ENCODE measurements around the gene CACNA1C. TPM values are rescaled to one million over a fixed set of nuclear protein-coding genes. Genes with fewer than 3 reads are reported as not detected.

Gene CACNA1C
- total RNA-seq, 2 donors from 2014 or later: 4.4 to 10.1 TPM

GRCh38 chr12:2152134-2152533, 99.3 kb downstream of the CACNA1C start:
- DNase-seq (no peak), ATAC-seq (no peak)
- intact Hi-C loops (cut with DNase I, micrococcal nuclease): no loop called here

GRCh38 chr12:2154050-2154449, 101.3 kb downstream of the CACNA1C start:
- no peak for ATAC-seq

GRCh38 chr12:2154521-2154920, 101.7 kb downstream of the CACNA1C start:
- DNase-seq (no peak), ATAC-seq (no peak)
- intact Hi-C loops (cut with DNase I, micrococcal nuclease): no loop called here

More at GRCh38 chr12:2154050-2154449, 101.3 kb downstream of the CACNA1C start:
- intact Hi-C loops (cut with DNase I, micrococcal nuclease): no loop called here
- no peak for DNase-seq

GRCh38 chr12:2156333-2156732, 103.5 kb downstream of the CACNA1C start:
- intact Hi-C loops (cut with DNase I, micrococcal nuclease): no loop called here
- no peak for ATAC-seq
- no peak for DNase-seq

GRCh38 chr12:2160043-2160442, 107.3 kb downstream of the CACNA1C start:
- DNase-seq: no peak
- intact Hi-C loops (cut with DNase I, micrococcal nuclease): no loop called here
- ATAC-seq: peak; percentile 12

- ATAC-seq: peak; percentile 22
- DNase-seq: peak; percentile 46 to 79
- intact Hi-C loops (cut with DNase I, micrococcal nuclease): no loop called here
Observed at GRCh38 chr12:2161473-2161872, 108.7 kb downstream of the CACNA1C start.

GRCh38 chr12:2163177-2163941, 110.6 kb downstream of the CACNA1C start:
- DNase-seq: peak; percentile 94
- peak; percentile 93 for ATAC-seq
- intact Hi-C loops (cut with DNase I, micrococcal nuclease): no loop called here

GRCh38 chr12:2165021-2165420, 112.2 kb downstream of the CACNA1C start:
- no peak for DNase-seq
- intact Hi-C loops (cut with DNase I, micrococcal nuclease): no loop called here
- ATAC-seq: no peak

GRCh38 chr12:2165927-2166326, 113.1 kb downstream of the CACNA1C start:
- no peak for DNase-seq
- no peak for ATAC-seq
- intact Hi-C loops (cut with DNase I, micrococcal nuclease): no loop called here

GRCh38 chr12:2166696-2167095, 113.9 kb downstream of the CACNA1C start:
- no peak for DNase-seq
- no peak for ATAC-seq
- intact Hi-C loops (cut with DNase I, micrococcal nuclease): no loop called here

GRCh38 chr12:2167231-2167630, 114.4 kb downstream of the CACNA1C start:
- no peak for ATAC-seq
- no peak for DNase-seq
- intact Hi-C loops (cut with DNase I, micrococcal nuclease): no loop called here

- ATAC-seq (peak; percentile 98), DNase-seq (peak; percentile 76 to 91)
Observed at GRCh38 chr12:2168808-2169207, 116.0 kb downstream of the CACNA1C start.

GRCh38 chr12:2169489-2169888, 116.7 kb downstream of the CACNA1C start:
- no peak for DNase-seq
- no peak for ATAC-seq

More at GRCh38 chr12:2168808-2169207, 116.0 kb downstream of the CACNA1C start:
- intact Hi-C loops (cut with DNase I, micrococcal nuclease): no loop called here

GRCh38 chr12:2169940-2170339, 117.2 kb downstream of the CACNA1C start:
- ATAC-seq (no peak), DNase-seq (no peak)
- intact Hi-C loops (cut with DNase I, micrococcal nuclease): no loop called here

More at GRCh38 chr12:2169489-2169888, 116.7 kb downstream of the CACNA1C start:
- intact Hi-C loops (cut with DNase I, micrococcal nuclease): no loop called here

- ATAC-seq (no peak), DNase-seq (no peak)
- intact Hi-C loops (cut with DNase I, micrococcal nuclease): no loop called here
Observed at GRCh38 chr12:2170376-2170775, 117.6 kb downstream of the CACNA1C start.

- no peak for DNase-seq
- ATAC-seq: no peak
- intact Hi-C loops (cut with DNase I, micrococcal nuclease): no loop called here
Observed at GRCh38 chr12:2171672-2172426, 119.1 kb downstream of the CACNA1C start.

GRCh38 chr12:2172491-2173214, 119.9 kb downstream of the CACNA1C start:
- DNase-seq: no peak
- no peak for ATAC-seq
- intact Hi-C loops (cut with DNase I, micrococcal nuclease): no loop called here

- no peak for DNase-seq
- intact Hi-C loops (cut with DNase I, micrococcal nuclease): no loop called here
- ATAC-seq: no peak
Observed at GRCh38 chr12:2173971-2174370, 121.2 kb downstream of the CACNA1C start.

GRCh38 chr12:2177003-2177402, 124.2 kb downstream of the CACNA1C start:
- ATAC-seq: no peak
- intact Hi-C loops (cut with DNase I, micrococcal nuclease): no loop called here

GRCh38 chr12:2177751-2178150, 125.0 kb downstream of the CACNA1C start:
- intact Hi-C loops (cut with DNase I, micrococcal nuclease): no loop called here
- no peak for DNase-seq
- no peak for ATAC-seq

More at GRCh38 chr12:2177003-2177402, 124.2 kb downstream of the CACNA1C start:
- no peak for DNase-seq

Data from left colon (tissue), 2 donors.